CD14-positive monocyte (primary cell): ENCODE results near the gene MECP2. TPM values are rescaled to one million over a fixed set of nuclear protein-coding genes. Genes with fewer than 3 reads are reported as not detected.

ENCODE experiments used
- DNase-seq, 3 donors: peaks; one replicate each; pipeline ENCODE4 v3.0.0-alpha.2; 2011 to 2022
- H2AFZ ChIP-seq: 2 replicates; pipeline ENCODE4 v1.6.0; 2012; ENCODE audit warnings: mild to moderate bottlenecking, low read depth, low read length, inconsistent platforms; ENCODE audit not compliant: insufficient read depth, poor library complexity, severe bottlenecking
- H3K27ac ChIP-seq, 2 donors: 1 replicate in 1 of 2; 2 replicates in 1 of 2; pipeline ENCODE4 v1.5.1; 2012 to 2013; ENCODE audit warnings: low read length in 2 of 2, control low read depth in 1 of 2, inconsistent platforms in 1 of 2, low read depth in 1 of 2, mild to moderate bottlenecking in 1 of 2
- H3K27me3 ChIP-seq, 2 donors: one replicate each; pipeline versions ENCODE4 v1.6.0 to v1.6.1; 2011 to 2013; ENCODE audit warnings: low read length in 2 of 2; ENCODE audit not compliant: control insufficient read depth in 2 of 2, insufficient read depth in 2 of 2
- H3K36me3 ChIP-seq, 2 donors: replicated peaks in 1 of 2; 1 replicate in 1 of 2; 2 replicates in 1 of 2; pipeline versions ENCODE4 v1.5.1 to v1.6.1; 2012 to 2013; ENCODE audit warnings: low read length in 2 of 2, control low read depth in 1 of 2, inconsistent platforms in 1 of 2, mild to moderate bottlenecking in 1 of 2; ENCODE audit not compliant: insufficient read depth in 2 of 2, control insufficient read depth in 1 of 2
- H3K4me1 ChIP-seq, 2 donors: 1 replicate in 1 of 2; 2 replicates in 1 of 2; pipeline versions ENCODE4 v1.5.1 to v1.6.1; 2012 to 2013; ENCODE audit warnings: low read length in 2 of 2, control low read depth in 1 of 2, inconsistent platforms in 1 of 2, mild to moderate bottlenecking in 1 of 2, moderate library complexity in 1 of 2; ENCODE audit not compliant: insufficient read depth in 2 of 2, control insufficient read depth in 1 of 2
- H3K4me2 ChIP-seq: replicated peaks from 2 replicates; pipeline ENCODE3; 2012; ENCODE audit warnings: low read length, moderate library complexity, mild to moderate bottlenecking; ENCODE audit not compliant: poor library complexity, severe bottlenecking; ENCODE audit errors: extremely low read depth
- H3K4me3 ChIP-seq, 3 experiments: fragments of 200-600 bp in 1 of 3; sonication (generic) in 1 of 3; replicated peaks in 1 of 3; 1 replicate in 2 of 3; 2 replicates in 1 of 3; pipeline ENCODE4 v1.5.1; 2011 to 2013; ENCODE audit warnings: low read length in 3 of 3, mild to moderate bottlenecking in 3 of 3, control low read depth in 2 of 3, low read depth in 2 of 3, inconsistent platforms in 1 of 3, moderate library complexity in 1 of 3
- H3K79me2 ChIP-seq: 2 replicates; pipeline ENCODE4 v1.6.0; 2012; ENCODE audit warnings: mild to moderate bottlenecking, control low read depth, inconsistent platforms, low read length, moderate library complexity; ENCODE audit not compliant: insufficient read depth
- H3K9ac ChIP-seq: 2 replicates; pipeline ENCODE4 v1.6.0; 2017; ENCODE audit warnings: low read length, mild to moderate bottlenecking; ENCODE audit not compliant: insufficient read depth, poor library complexity, severe bottlenecking
- H3K9me3 ChIP-seq, 2 donors: replicated peaks in 1 of 2; 1 replicate in 1 of 2; 2 replicates in 1 of 2; pipeline versions ENCODE4 v1.5.1 to v1.6.1; 2012 to 2013; ENCODE audit warnings: low read length in 2 of 2, control low read depth in 1 of 2; ENCODE audit not compliant: control insufficient read depth in 1 of 2, insufficient read depth in 1 of 2
- H4K20me1 ChIP-seq: 2 replicates; pipeline ENCODE4 v1.6.0; 2012; ENCODE audit warnings: mild to moderate bottlenecking, low read length, control low read depth, moderate library complexity; ENCODE audit not compliant: insufficient read depth
- H3K27ac Mint-ChIP-seq, 7 donors: one replicate each; pipeline ENCODE4 v1.8.0; 2020; ENCODE audit warnings: mild to moderate bottlenecking in 7 of 7, mixed read lengths in 7 of 7, moderate library complexity in 6 of 7, inconsistent platforms in 2 of 7
- H3K27me3 Mint-ChIP-seq, 3 donors: one replicate each; pipeline ENCODE4 v1.8.0; 2021 to 2022; ENCODE audit warnings: low read depth in 3 of 3, mild to moderate bottlenecking in 3 of 3, mixed read lengths in 3 of 3, moderate library complexity in 3 of 3, inconsistent platforms in 1 of 3
- H3K36me3 Mint-ChIP-seq, 2 donors: one replicate each; pipeline ENCODE4 v1.8.0; 2020; ENCODE audit warnings: mixed read lengths in 2 of 2, inconsistent platforms in 1 of 2, mild to moderate bottlenecking in 1 of 2
- H3K4me1 Mint-ChIP-seq: one replicate; pipeline ENCODE4 v1.8.0; 2020; ENCODE audit warnings: mild to moderate bottlenecking, mixed read lengths
- H3K4me3 Mint-ChIP-seq, 2 donors: one replicate each; pipeline ENCODE4 v1.8.0; 2020; ENCODE audit warnings: mild to moderate bottlenecking in 2 of 2, mixed read lengths in 2 of 2, moderate library complexity in 1 of 2
- H3K9me3 Mint-ChIP-seq, 7 donors: one replicate each; pipeline ENCODE4 v1.8.0; 2020 to 2022; ENCODE audit warnings: mixed read lengths in 7 of 7, mild to moderate bottlenecking in 6 of 7, moderate library complexity in 6 of 7, inconsistent platforms in 2 of 7
- WGBS: methylation state at CpG from one replicate; pipeline ENCODE4 v1.1.5; 2013; ENCODE audit warnings: missing lambda C conversion rate; ENCODE audit not compliant: insufficient coverage; 5-methylcytosine and 5-hydroxymethylcytosine counted together
- intact Hi-C, 2 donors: fragments of 100-400 bp; cut with micrococcal nuclease; formaldehyde crosslinking; loops; one replicate each; pipeline versions ENCODE4 v1.15.0 to v1.15.1; 2023
- polyA plus RNA-seq, 3 donors: library from polyadenylated mRNA; depleted of rRNA in 1 of 3; unstranded in 2 of 3; stranded (reverse) in 1 of 3; fragments of 300-500 nt in 2 of 3; fragments of >200 nt in 1 of 3; fragmentation: Illumina TruSeq in 2 of 3; gene quantifications; 1 replicate in 2 of 3; 2 replicates in 1 of 3; pipeline ENCODE4 v1.2.3, GENCODE V29; 2012 to 2021
- TF ChIP-seq, protein P1 (sequence below): fragments of 200-600 bp; IDR thresholded peaks from one replicate; pipeline ENCODE4 v1.8.0; 2022; ENCODE audit warnings: antibody characterized with exemption, mild to moderate bottlenecking

MECP2 gene
- polyA plus RNA-seq, 3 donors, result 5.2 to 21.2 (median 9.6) TPM

DNA sequence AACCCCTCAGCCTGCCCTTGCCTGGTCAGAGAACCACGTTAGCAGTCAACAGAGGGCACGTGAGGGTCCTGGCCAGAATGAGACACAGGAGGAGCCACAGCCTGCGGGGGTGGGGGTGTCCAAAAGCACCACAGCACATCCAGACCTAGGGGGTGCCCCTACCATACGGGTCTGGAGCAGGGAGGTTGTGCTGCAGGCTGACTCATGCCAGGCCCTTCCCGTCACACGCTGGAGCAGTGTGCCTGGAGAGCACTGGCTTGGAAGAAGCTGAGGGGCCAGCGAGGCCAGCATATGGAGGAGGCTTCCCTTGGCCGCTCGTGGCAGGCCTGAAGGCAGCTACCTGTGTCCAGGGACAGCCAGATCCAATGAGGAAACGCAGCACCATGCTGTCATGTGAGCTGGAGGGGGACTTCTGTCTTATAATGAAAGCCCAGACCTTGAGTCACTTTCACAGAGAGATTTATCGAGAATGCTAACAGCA, 76.3 kb downstream of the MECP2 start:
- Mint-ChIP-seq H3K36me3 (peaks cover 10 to 19% of the 10 kb centered on the region in 2 donors), H3K9me3 (peaks cover 0 to 7% (median 0%) of the 10 kb centered on the region in 7 donors), H3K27me3 (peaks cover 0 to 57% (median 0%) of the 10 kb centered on the region in 3 donors), H3K4me3 (no peak overlapping the region), H3K4me1 (peaks cover 30% of the 10 kb centered on the region), H3K27ac (peak overlapping the region; percentile 95 to 99 (median 98))
- peaks cover 21% of the 10 kb centered on the region in 2 donors for H3K36me3 ChIP-seq
- peaks cover 39% of the 10 kb centered on the region for H3K79me2 ChIP-seq
- H2AFZ ChIP-seq, result no peak overlapping the region
- peaks cover 0 to 5% of the 10 kb centered on the region in 2 donors for H3K9me3 ChIP-seq
- peaks cover 28 to 33% of the 10 kb centered on the region in 2 donors for H3K4me1 ChIP-seq
- H3K4me2 ChIP-seq, result peak overlapping the region; percentile 75
- TF ChIP-seq, protein P1, sequence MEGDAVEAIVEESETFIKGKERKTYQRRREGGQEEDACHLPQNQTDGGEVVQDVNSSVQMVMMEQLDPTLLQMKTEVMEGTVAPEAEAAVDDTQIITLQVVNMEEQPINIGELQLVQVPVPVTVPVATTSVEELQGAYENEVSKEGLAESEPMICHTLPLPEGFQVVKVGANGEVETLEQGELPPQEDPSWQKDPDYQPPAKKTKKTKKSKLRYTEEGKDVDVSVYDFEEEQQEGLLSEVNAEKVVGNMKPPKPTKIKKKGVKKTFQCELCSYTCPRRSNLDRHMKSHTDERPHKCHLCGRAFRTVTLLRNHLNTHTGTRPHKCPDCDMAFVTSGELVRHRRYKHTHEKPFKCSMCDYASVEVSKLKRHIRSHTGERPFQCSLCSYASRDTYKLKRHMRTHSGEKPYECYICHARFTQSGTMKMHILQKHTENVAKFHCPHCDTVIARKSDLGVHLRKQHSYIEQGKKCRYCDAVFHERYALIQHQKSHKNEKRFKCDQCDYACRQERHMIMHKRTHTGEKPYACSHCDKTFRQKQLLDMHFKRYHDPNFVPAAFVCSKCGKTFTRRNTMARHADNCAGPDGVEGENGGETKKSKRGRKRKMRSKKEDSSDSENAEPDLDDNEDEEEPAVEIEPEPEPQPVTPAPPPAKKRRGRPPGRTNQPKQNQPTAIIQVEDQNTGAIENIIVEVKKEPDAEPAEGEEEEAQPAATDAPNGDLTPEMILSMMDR, result no peak
- peak; percentile 62 to 85 (median 63) for DNase-seq
- H3K27ac ChIP-seq, result peak overlapping the region; percentile 97 to 99
- peak overlapping the region; percentile 96 for H3K9ac ChIP-seq
- peak overlapping the region in 2 of 3 experiments; percentile 3 to 74 for H3K4me3 ChIP-seq
- intact Hi-C loops, result no loop called here
- H4K20me1 ChIP-seq, result peaks cover 40% of the 10 kb centered on the region
- 17% methylated on average over 2 of the region's 11 CpGs for WGBS
- peaks cover 0 to 2% of the 10 kb centered on the region in 2 donors for H3K27me3 ChIP-seq

DNA sequence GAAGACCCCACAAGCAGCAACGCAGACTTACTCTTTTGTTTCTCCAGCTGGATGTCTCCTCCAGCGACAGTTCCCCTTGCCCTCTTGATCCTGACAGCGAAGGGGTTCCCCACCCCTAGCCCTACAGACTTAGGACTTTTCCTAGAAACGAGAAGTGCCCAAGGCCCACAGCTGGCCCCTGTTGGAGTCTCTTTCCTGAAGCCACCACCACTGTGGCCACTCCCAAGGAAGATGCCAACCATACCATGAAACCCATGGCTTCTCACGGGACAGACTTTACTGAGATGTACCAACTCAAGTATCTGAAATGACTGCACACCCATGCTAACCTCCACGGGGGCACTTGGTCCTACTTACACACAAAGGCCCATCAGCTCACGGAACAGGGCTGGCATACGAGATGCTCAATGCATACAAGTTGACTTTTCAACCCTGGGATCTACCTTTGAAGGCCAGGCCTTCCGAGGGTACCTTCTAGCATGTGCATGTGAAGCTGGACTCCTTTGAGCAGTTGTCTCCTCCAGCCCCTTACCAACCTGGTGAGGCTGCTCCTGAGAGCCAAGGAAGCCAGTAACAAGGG, 76.9 kb downstream of the MECP2 start:
- Histone ChIP-seq H3K9ac (peak overlapping the region; percentile 96), H3K4me2 (peak overlapping the region; percentile 75), H4K20me1 (peaks cover 45% of the 10 kb centered on the region), H3K9me3 (peaks cover 0 to 5% of the 10 kb centered on the region in 2 donors), H3K79me2 (peaks cover 45% of the 10 kb centered on the region), H3K4me1 (peaks cover 28 to 33% of the 10 kb centered on the region in 2 donors), H3K27ac (peak overlapping the region; percentile 97 to 99), H3K4me3 (peak overlapping the region; percentile 43 to 74 (median 59)), H3K36me3 (peaks cover 25 to 26% of the 10 kb centered on the region in 2 donors), H3K27me3 (peaks cover 0 to 2% of the 10 kb centered on the region in 2 donors), H2AFZ (no peak overlapping the region)
- TF ChIP-seq, protein P1, result no peak
- Mint-ChIP-seq H3K9me3 (peaks cover 0 to 7% (median 0%) of the 10 kb centered on the region in 7 donors), H3K4me3 (peak overlapping the region; percentile 84 to 92), H3K4me1 (peaks cover 32% of the 10 kb centered on the region), H3K27ac (peak overlapping the region; percentile 95 to 99 (median 98)), H3K36me3 (peaks cover 15 to 24% of the 10 kb centered on the region in 2 donors), H3K27me3 (peaks cover 0 to 52% (median 0%) of the 10 kb centered on the region in 3 donors)
- WGBS, result 41% methylated on average over 3 of the region's 9 CpGs
- DNase-seq, result peak; percentile 62 to 78 (median 69)
- intact Hi-C loops, result loop anchor here in 1 of 2 donors (1.0 kb wide), 1 partner anchor 20 kb away; no protein-coding TSS in a partner anchor
